ENCODE data around the gene DNAJA3.

DNAJA3 gene

DNA sequence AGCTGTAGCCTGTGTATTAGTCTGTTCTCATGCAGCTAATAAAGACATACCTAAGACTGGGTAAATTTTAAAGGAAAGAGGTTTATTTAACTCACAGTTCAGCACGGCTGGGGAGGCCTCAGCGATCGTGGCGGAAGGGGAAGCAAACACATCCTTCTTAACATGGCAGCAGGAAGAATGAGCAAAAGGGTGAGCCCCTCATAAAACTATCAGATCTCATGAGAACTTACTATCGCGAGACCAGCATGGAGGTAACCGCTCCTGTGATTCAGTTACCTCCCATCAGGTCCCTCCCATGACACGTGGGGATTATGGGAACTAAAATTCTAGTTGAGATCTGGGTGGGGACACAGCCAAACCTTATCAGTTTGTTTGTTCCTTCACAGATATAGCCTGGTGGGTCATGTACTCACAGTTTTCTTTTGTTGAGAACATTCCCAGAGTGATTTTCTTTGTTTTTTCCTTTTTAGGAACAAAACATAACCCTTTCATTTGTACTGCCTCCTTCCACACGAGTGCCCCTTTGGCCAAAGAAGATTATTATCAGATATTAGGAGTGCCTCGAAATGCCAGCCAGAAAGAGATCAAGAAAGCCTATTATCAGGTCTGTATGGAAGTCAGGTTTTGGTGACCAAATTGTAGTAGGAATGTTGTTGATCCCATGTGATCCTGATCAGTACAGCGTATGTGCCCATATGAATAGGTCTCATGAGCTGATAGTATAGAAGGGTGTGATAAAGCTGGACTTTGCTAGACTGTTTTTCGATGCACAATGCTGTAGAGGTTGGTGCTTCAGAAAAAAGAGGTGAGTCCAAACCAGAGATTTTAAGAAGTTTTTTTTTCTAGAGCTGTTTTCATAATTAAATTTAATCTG, 8.5 kb downstream of the DNAJA3 start:
- Histone ChIP-seq H3K36me3 (peaks cover 63% of the 10 kb centered on the region), H3K9me3 (no peaks in the 10 kb centered on the region), H3K4me1 (no peaks in the 10 kb centered on the region), H3K27me3 (no peaks in the 10 kb centered on the region), H3K4me3 (ENCODE audit: low read depth, low read length) (no peak overlapping the region)
- no peak for DNase-seq
- TF ChIP-seq, protein P1, sequence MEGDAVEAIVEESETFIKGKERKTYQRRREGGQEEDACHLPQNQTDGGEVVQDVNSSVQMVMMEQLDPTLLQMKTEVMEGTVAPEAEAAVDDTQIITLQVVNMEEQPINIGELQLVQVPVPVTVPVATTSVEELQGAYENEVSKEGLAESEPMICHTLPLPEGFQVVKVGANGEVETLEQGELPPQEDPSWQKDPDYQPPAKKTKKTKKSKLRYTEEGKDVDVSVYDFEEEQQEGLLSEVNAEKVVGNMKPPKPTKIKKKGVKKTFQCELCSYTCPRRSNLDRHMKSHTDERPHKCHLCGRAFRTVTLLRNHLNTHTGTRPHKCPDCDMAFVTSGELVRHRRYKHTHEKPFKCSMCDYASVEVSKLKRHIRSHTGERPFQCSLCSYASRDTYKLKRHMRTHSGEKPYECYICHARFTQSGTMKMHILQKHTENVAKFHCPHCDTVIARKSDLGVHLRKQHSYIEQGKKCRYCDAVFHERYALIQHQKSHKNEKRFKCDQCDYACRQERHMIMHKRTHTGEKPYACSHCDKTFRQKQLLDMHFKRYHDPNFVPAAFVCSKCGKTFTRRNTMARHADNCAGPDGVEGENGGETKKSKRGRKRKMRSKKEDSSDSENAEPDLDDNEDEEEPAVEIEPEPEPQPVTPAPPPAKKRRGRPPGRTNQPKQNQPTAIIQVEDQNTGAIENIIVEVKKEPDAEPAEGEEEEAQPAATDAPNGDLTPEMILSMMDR (IDR thresholded peaks at IDR 0.05; ENCODE audit: low read depth, low read length), result no peak

DNA sequence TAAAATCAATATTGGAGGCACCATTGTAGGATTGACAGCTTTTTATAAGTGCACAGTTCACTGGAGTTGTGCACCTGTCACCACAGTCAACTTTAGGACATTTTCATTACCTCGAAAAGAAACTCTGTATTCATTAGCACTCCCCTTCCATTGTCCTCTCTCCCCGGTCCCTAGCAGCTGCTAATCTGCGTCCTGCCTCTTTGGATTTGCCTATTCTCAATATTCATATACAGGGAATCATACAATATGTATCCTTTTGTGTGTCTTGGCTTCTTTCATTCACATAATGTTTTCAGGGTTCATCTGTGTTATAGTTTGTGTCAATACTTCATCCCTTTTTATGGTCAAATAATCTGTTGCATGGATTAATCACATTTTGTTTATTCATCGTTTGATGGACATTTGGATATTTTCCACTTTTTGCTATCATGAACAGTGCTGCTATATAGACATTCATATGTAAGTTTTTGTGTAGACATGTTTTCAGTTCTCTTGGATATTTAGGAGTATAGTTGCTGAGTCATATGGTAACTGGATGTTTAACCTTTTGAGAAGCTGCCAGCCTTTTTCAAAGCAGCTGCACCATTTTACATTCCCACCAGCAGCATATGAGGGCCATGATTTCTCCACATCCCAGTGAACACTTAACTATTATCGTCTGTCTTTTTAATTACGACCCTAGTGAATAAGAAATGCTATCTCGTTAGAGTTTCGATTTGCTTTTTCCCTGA, 9.8 kb downstream of the DNAJA3 start:
- H3K27me3 ChIP-seq, result no peaks in the 10 kb centered on the region
- H3K4me1 ChIP-seq, result no peaks in the 10 kb centered on the region
- no peaks in the 10 kb centered on the region for H3K9me3 ChIP-seq
- DNase-seq, result no peak
- peaks cover 76% of the 10 kb centered on the region for H3K36me3 ChIP-seq
- H3K4me3 ChIP-seq (ENCODE audit: low read depth, low read length), result no peak overlapping the region
- TF ChIP-seq, protein P1 (IDR thresholded peaks at IDR 0.05; ENCODE audit: low read depth, low read length), result no peak

DNA sequence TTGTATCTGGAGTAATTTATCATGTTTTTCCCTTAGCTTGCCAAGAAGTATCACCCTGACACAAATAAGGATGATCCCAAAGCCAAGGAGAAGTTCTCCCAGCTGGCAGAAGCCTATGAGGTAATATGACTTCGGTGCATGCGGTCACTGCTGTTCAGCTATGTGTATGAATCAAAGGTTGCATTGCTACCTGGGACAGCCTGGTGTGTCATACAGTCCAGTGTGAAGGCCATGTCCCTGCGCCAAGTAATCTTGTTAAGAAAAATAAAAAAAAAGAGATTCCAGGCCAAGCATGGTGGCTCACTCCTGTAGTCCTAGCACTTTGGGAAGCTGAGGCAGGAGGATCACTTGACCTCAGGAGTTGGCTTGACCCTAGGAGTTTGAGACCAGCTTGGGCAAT, 11.7 kb downstream of the DNAJA3 start:
- Histone ChIP-seq H3K4me1 (no peaks in the 10 kb centered on the region), H3K4me3 (ENCODE audit: low read depth, low read length) (no peak overlapping the region), H3K36me3 (peaks cover 80% of the 10 kb centered on the region), H3K9me3 (no peaks in the 10 kb centered on the region), H3K27me3 (no peaks in the 10 kb centered on the region)
- no peak for DNase-seq
- TF ChIP-seq, protein P1 (IDR thresholded peaks at IDR 0.05; ENCODE audit: low read depth, low read length), result no peak

DNA sequence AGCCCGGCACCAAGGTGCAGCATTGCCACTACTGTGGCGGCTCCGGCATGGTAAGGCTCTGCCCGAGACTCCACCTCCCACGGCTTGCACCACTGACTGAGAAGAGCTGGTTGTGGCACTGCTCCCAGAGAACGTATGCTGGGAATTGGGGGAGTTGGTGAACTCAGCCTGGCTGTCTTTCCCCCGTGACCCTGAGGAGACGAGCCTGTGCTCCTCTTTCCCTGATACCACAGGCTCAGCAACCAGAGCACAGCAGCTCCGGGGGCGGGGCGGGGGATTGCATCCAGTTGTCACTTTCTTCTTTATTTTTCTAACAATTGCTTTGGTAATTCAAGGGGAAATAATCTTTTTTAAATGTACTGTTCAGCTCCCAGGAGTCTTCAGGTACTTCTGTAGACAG, 16.7 kb downstream of the DNAJA3 start:
- Histone ChIP-seq H3K4me1 (no peaks in the 10 kb centered on the region), H3K36me3 (peaks cover 88% of the 10 kb centered on the region), H3K4me3 (ENCODE audit: low read depth, low read length) (no peak overlapping the region), H3K9me3 (no peaks in the 10 kb centered on the region), H3K27me3 (no peaks in the 10 kb centered on the region)
- no peak for DNase-seq
- TF ChIP-seq, protein P1 (IDR thresholded peaks at IDR 0.05; ENCODE audit: low read depth, low read length), result no peak

DNA sequence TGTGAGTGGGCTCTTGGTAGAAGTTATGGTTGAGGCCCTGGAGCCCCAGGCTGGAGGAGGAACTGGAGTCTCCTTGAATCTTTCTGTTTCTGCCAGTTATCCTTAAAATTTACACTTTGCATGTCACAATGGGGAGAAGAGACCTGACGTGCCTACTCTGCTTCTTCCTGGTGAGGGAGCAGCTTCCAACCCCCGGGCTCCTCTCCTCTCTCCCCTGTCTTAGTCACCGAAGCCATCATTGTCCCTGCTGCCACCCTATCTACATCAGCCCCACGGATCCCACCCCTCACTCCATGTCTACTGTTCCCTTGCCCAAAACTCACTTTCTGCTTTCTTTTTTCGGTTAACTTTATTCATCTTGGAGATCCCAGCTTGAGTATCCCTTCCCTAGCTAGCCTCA, 17.6 kb downstream of the DNAJA3 start:
- Histone ChIP-seq H3K36me3 (peaks cover 86% of the 10 kb centered on the region), H3K4me3 (ENCODE audit: low read depth, low read length) (no peak overlapping the region), H3K4me1 (no peaks in the 10 kb centered on the region), H3K9me3 (no peaks in the 10 kb centered on the region), H3K27me3 (no peaks in the 10 kb centered on the region)
- TF ChIP-seq, protein P1 (IDR thresholded peaks at IDR 0.05; ENCODE audit: low read depth, low read length), result no peak
- DNase-seq, result no peak

DNA sequence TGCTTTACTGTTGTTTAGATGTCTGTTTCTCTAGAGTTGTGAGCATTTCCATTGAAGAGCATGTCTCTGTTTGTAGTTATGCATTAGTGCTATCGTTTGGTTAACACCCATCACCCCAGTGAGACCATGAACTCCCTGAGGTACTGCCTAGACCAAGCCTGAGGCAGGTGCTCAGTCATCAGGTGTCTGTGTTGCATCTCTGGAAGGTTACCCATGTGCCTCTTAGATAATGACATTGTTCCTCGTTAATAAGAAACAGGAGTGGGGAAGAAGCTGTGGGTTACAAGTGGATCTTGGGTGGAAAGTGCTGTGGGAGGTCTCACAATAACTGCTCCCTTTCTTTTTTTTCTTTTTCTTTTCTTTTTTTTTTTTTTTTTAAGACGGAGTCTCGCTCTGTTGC, 18.3 kb downstream of the DNAJA3 start:
- H3K36me3 ChIP-seq, result peaks cover 86% of the 10 kb centered on the region
- TF ChIP-seq, protein P1 (IDR thresholded peaks at IDR 0.05; ENCODE audit: low read depth, low read length), result no peak
- no peaks in the 10 kb centered on the region for H3K27me3 ChIP-seq
- no peak for DNase-seq
- H3K4me1 ChIP-seq, result no peaks in the 10 kb centered on the region
- H3K9me3 ChIP-seq, result no peaks in the 10 kb centered on the region
- no peak overlapping the region for H3K4me3 ChIP-seq (ENCODE audit: low read depth, low read length)

All from BE2C (cell line).